COLO668 (cell line): ENCODE data around the gene ACOX1.

ENCODE experiments used
- DNase-seq: peaks from one replicate; lab custom pipeline; 2025; ENCODE audit not compliant: unreplicated experiment; lab: John Stamatoyannopoulos, UW

ACOX1 gene

DNA sequence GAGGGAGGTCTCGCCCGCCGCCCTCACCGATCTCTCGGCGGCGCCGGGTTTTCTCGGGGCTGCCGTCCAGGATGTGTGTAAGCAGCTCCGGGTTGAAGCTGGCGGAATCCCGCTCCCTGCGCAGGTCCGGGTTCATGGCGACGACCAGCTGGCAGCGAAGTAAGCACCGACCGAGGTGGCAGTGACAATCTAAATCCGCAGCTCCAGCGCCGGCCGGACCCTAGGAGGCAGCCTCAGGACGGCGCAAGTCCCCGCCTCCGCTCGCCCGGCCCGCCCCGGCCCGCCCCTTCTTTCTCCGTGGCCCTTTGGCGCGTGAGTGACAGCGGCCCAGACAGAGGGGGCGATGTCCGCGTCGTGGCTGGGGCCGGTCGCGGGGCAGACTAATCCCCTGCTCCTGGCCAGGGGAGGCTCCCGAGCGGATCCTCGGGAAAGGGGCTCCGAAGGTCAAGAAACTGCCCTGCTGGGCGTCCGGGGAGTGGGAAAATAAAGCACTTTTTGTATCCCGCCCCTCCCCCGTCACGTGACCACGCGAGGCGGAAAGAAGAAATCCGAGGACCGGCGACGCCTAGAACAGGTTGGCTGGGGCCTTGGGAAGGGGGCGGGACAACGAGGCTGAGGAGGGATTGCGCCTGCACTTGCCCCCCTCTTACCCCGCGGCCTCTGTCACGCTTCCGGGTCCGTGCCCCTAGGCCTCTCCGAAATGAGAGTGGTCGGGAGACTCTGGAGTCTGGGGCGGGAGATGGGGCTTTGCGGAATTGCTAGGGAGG is at the start of gene ACOX1, which contains the start of gene TEN1:
TSS of gene ACOX1 (minus strand) at position 229 of the 767 bp plus-strand sequence. CDS start at position 136, 93 bp downstream.
TSS of gene TEN1 (plus strand) at position 303 of the 767 bp plus-strand sequence. CDS start 6,953 bp downstream, outside the sequence.
- peak; percentile 93 for DNase-seq

DNA sequence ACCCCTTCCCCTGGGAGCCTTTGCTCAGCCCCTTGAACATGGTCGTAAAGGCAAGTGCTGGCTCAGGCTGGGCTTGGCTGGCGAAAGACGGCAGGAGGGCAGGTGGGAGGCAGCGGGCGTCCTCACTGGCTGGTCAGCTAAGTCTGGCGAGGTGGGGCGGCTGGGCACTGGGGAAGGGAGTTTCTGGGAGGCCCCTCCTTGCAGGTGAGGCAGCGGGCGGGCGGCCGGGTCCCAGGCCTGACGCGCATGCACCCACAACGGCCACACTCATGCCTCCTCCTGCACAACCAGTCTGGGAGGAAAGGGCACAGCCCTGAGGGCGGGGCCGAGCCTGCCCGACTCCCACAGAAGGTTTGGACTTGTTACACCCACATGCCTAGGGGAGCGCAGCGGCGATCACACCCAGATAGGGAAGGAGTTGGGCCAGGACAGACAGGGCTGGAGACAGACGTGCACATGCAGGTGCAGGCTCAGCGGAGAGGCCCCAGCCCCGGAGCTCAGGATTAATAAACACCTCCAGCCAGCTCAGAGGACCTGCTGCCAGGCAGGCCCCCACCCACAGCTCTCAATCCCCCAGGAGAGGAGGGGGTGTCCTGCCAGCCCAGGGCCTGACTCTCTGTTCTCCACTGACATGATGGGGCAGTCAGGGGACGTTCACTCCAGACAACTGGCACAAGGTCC is 48.3 kb upstream of the ACOX1 start, which contains the start of gene EVPL:
TSS of gene EVPL (minus strand) at position 148 of the 681 bp plus-strand sequence. CDS start at position 40, 108 bp downstream.
- DNase-seq: peak; percentile 40

DNA sequence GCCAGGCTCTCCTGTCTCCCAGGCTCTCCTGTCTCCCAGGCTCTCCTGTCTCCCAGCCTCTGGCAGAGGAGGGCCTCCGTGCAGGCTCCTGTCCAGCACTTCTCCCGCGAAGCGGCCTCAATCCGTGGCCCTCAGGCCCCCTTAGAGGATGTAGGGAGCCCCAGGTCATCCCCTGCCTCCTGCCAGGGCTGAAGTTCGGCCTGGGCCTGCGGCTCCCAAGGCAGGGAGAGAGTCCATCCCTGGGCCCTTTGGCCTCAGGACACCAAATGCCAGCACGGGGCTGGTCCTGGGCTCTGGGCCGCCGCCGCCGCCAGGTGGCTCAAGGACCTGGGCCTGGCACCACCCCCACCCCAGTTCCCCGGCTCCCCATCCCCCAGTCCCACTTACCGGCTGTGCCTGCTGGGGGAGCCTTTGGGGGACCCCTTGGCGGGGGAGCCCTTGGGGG is 47.8 kb upstream of the ACOX1 start:
- no peak for DNase-seq

- no peak for DNase-seq
Measured at GRCh38 chr17:76025294-76025693, 46.3 kb upstream of the ACOX1 start.

- no peak for DNase-seq
Measured at GRCh38 chr17:76024353-76024752, 45.4 kb upstream of the ACOX1 start.

- no peak for DNase-seq
Measured at GRCh38 chr17:76023900-76024237, 44.9 kb upstream of the ACOX1 start.

GRCh38 chr17:76022973-76023899 is 44.3 kb upstream of the ACOX1 start:
- DNase-seq: no peak

DNA sequence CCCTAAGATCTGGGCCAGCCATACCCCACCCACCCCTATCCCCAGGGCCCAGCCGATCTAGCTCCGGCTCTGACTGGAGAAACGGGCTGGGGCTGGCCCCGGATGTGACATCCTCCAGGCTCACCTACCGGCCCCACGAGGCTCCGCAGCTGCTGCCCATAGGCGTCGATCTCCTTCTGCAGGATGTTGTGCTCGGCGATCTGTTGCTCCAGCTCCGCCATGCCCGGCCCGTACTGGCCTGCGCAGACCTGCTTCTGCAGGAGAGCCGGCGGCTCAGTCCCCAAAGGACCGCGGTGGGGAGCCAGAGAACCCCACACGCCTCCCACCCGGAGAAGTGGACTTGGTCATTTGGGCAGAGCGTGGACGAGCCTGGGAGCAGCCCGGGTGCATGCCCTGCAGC is 43.3 kb upstream of the ACOX1 start:
- DNase-seq: no peak

- DNase-seq: no peak
Measured at GRCh38 chr17:76019833-76020467, 41.0 kb upstream of the ACOX1 start.

DNA sequence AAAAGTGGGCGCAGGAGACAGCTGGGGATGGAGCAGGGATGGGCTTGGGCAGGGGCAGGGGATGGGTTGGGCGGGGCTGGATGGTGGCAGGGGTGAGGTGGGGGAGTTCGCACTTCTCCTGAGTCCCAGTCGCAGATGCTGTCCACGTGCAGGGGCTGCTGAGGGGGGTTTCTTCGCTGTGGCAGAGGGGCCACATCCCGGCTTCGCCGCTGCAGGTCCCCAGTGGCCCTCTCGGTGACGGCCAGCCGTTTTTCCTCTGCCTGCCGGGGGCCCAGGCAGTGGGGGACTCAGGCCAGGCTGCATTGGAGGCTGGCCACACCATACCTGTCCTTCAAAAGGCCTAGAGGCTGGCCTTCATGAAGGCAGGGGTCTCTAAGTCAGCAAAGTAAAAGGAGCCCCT is 39.8 kb upstream of the ACOX1 start:
- no peak for DNase-seq

DNA sequence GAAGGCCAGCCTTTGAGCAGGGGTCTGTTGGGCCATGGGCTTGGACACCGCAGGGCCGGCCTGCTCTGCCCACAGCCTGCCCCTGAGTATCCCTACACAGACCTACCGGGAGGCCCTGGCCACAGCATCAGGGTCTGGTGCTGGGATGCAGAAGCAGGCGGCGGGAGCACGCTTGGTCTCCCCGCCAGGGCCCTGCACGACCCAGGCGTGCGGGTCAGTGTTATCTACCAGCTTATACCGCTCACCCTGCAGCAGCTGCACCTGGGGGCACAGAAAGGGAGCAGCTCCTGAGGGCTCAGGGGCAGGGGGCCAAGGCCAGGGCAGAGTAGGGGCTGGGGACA is 39.3 kb upstream of the ACOX1 start:
- no peak for DNase-seq

DNA sequence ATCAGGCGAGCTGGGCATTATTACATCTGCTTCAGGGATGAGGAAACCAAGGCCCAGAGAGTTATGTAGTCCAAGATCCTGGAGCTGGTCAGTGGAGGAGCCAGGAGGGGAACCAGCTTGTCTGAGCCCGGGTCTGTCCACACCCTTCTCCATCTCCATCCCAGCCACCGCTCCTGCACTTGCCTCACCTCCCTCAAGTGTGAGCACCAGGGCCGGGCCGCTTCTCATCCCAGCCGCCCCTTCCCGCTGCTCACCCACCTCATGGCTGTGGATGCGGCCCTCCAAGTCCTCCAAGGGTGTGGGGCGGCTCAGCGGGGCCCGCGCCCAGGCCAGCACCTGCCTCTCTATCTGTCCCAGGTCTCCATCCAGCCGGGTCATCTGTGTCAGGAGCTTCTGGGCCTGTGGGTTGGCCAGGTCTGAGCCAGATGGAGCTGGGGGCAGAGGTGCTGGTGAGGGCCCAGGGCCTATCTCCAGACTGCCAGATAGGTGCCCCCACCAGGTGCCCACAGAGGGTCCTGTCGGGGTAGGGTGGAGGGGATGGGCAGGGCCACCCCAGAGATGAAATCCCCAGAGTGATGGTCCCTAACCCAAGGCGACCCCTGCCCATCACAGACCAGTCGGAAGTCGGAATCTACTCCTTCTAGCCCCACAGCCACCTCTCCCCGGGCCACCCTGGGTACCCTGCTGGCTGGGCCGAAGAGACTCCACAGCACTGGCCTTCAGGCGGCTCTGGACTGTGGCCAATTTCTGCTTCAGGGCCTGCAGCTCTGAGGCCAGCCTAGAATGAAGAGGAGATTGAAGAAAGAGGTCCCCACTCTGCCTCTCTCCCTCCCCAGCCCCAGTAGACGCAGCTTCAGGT is 38.7 kb upstream of the ACOX1 start:
- no peak for DNase-seq

- peak; percentile 88 for DNase-seq
Measured at GRCh38 chr17:76014925-76015261, 35.9 kb upstream of the ACOX1 start.

DNA sequence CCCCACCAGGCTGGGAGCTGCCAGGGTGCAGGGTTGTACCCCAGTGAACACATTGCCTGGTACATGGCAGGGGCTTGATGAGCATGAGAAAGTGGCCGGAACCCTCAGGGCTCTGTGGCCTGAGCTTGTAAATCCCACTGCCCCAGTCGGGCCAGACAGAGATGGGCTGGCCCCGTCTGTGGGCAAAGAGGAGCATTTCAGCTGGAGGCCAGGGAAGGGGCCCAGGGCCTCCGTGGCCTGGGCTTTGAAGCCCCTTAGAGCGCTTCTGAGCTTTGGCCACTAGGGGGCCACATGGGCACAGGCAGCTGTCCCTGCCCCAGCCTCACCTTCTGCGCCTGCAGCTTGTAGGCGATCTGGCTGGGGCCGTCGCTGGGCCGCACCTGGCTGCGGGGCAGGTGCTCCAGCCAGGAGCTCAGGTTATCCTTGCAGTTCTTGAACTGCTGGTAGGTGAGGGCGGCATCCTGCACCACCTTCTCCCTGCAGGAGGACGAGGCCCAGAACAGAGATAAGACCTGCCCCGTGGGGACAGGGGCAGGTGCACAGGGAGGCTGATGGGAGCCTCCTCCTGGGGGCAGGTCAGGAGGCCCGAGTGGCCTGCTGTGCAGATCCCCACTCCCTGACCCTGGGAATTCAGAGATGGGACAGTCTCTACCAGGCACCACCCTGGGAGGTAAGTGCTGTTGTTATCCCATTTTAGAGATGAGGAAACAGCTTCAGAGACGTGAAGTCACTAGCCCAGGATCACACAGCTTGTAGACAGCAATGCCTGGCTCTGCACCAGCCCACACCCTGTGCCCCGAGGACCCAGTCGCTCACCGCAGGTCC is 35.3 kb upstream of the ACOX1 start:
- peak; percentile 85 for DNase-seq

DNA sequence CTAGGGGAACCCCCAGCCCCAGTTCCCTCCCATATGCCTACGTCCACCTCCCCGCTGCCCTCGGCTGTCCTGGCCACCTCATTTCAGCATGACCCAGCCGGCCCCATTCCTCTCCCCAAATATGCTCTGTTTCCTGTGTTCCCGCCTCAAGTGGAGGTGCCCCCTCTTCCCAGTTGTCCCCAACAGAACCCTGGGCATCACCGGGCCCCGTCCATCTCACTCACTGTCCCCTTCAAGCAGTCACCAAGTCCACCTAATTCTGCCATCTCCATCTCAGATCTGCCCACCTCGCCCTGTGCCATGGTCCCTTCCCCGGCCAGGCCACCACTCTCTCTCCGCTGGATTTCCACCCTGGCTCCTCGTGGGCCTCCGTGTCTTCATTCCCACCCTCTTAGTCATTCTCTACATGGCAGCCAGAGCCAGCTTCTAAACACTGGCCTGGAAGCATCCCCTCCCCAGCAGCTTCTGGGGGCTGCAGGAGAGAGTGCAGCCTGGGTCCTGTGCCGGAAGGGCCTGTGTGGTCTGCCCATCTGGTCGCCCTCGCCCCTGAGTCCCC is 34.5 kb upstream of the ACOX1 start:
- DNase-seq: no peak

- DNase-seq: no peak
Measured at GRCh38 chr17:76011951-76012350, 33.0 kb upstream of the ACOX1 start.

DNA sequence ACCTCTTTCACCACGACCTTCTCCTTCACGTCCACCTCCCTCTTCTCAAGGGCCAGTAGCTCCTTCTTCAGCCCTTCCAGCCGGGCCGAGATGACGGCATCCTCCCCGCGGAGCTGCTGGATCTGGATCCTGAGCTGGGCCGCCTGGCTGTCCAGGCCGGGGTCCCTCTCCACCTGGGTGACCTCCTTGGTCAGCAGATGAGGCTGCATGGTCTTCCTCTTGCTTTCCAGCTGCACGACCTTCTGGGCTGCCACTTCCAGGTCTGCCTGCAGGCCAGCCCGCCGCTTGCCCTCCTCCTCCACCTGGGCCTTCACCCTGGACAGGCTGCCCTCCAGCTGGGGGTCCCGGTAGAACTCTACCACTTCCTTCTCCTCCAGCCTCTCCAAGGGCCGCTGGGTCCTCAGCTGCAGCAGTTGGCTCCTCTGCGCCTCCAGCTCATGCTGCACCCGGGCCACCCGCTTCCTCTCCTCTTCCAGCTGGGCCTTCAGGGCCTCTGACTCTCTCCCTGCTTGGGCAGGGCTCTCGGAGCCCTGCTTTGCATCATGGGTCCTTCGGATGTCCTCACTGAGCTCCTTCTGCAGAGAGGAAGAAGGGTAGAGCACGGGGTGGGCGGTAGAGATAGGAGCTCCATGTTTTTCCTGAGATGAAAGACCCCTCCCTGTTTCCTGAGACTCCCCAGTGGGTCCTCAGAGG is 31.1 kb upstream of the ACOX1 start:
- DNase-seq: no peak

DNA sequence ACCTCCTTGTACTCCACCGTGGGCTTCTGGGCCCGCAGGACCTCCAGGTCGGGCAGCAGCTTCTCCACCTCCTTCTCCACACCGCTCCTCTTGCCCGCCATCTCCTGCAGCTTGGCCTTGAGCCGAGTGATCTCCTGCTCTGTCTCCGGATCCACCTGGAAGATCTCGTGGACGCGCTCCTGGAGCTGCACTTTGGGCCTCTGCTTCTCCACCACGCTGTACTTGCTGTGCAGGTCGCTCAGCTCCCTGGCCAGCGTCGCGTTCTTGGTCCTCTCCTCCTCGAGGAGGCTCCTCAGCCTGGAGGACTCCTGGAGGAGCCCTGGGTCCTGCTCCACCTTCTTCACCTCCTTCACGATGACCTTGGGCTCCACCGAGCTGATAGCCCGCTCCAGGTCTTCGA is 30.5 kb upstream of the ACOX1 start:
- DNase-seq: no peak
